Activated T-helper 1 cell treated with anti-CD3 and anti-CD28 coated beads, Interleukin-12 subunit alpha, Interleukin-12 subunit beta, Interleukin-2, Interleukin-4 antibody, amounts not matched to agents 30 ng/mL and 10 ng/mL and 1 ng/mL, durations not matched to agents 14 hours and 24 hours and 36 hours (primary cell): ENCODE measurements around the gene IGFN1. TPM values are rescaled to one million over a fixed set of nuclear protein-coding genes. Genes with fewer than 3 reads are reported as not detected.

Experiments
- DNase-seq: peaks from one replicate; pipeline ENCODE4 v3.0.0; 2021; ENCODE audit warnings: low spot score
- H3K27ac Mint-ChIP-seq: one replicate; pipeline ENCODE4 v1.8.0; 2021; ENCODE audit warnings: mild to moderate bottlenecking, mixed read lengths
- H3K27me3 Mint-ChIP-seq: one replicate; pipeline ENCODE4 v1.8.0; 2022; ENCODE audit warnings: mild to moderate bottlenecking, moderate library complexity, mixed read lengths; ENCODE audit not compliant: insufficient read depth
- H3K36me3 Mint-ChIP-seq: one replicate; pipeline ENCODE4 v1.8.0; 2021; ENCODE audit warnings: low read depth, mixed read lengths
- H3K4me1 Mint-ChIP-seq: one replicate; pipeline ENCODE4 v1.8.0; 2021; ENCODE audit warnings: low read depth, mixed read lengths
- H3K4me3 Mint-ChIP-seq: one replicate; pipeline ENCODE4 v1.8.0; 2021; ENCODE audit warnings: mild to moderate bottlenecking, moderate library complexity, mixed read lengths
- H3K9me3 Mint-ChIP-seq: one replicate; pipeline ENCODE4 v1.8.0; 2021; ENCODE audit warnings: mixed read lengths
- intact Hi-C: fragments of 100-400 bp; cut with micrococcal nuclease; formaldehyde crosslinking; loops from one replicate; pipeline ENCODE4 v1.15.1; 2024
- total RNA-seq: library from RNA; stranded (reverse); gene quantifications from 2 replicates; pipeline ENCODE4 v1.2.3, GENCODE V29; 2022

The IGFN1 gene
- total RNA-seq, 1 donor from 2014 or later, result not detected

GRCh38 chr1:201169971-201170532, 20.6 kb upstream of the IGFN1 start:
- Mint-ChIP-seq H3K27ac (no peak overlapping the region), H3K4me3 (peak overlapping the region; percentile 76), H3K27me3 (peaks cover 24% of the 10 kb centered on the region), H3K4me1 (peaks cover 6% of the 10 kb centered on the region), H3K9me3 (no peaks in the 10 kb centered on the region), H3K36me3 (no peaks in the 10 kb centered on the region)
- intact Hi-C loops, result loop anchor here (2.0 to 10.0 kb wide), 5 partner anchors 53 to 1132 kb away; partner anchors contain the start of gene KIF14
- DNase-seq, result no peak

DNA sequence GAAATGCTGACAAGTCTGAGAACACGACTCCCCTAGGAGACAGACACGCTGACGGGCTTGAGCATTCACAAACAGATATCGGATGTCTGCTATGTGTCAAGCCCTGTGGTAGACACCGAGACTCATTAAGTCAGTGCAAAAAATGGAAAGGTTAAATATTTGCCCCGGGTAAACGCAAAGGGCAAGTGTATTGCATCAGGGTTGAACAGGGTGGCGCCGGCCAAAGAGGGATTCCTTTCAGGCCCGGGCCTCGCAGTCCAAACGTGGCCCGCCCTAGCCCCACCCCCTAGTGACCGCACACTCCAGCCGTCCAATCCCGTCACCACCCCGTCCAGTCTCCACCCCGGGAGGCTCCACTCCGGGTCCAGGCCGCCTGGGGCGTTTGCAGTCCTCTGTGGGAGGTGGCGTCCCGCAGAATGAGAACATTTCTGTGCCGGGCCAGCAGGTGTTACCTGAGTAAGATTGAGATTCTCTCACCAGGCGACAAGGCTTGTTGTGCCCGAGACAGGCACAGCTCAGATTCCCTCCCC, 20.0 kb upstream of the IGFN1 start:
- intact Hi-C loops, result loop anchor here (1.0 to 10.0 kb wide), 6 partner anchors 16 to 550 kb away; partner anchors contain the start of genes KIF14, KIF21B and TMEM9
- Mint-ChIP-seq H3K4me1 (peaks cover 6% of the 10 kb centered on the region), H3K27me3 (peaks cover 21% of the 10 kb centered on the region), H3K36me3 (no peaks in the 10 kb centered on the region), H3K9me3 (no peaks in the 10 kb centered on the region), H3K4me3 (peak overlapping the region; percentile 76), H3K27ac (peak overlapping the region; percentile 65)
- peak; percentile 65 for DNase-seq

DNA sequence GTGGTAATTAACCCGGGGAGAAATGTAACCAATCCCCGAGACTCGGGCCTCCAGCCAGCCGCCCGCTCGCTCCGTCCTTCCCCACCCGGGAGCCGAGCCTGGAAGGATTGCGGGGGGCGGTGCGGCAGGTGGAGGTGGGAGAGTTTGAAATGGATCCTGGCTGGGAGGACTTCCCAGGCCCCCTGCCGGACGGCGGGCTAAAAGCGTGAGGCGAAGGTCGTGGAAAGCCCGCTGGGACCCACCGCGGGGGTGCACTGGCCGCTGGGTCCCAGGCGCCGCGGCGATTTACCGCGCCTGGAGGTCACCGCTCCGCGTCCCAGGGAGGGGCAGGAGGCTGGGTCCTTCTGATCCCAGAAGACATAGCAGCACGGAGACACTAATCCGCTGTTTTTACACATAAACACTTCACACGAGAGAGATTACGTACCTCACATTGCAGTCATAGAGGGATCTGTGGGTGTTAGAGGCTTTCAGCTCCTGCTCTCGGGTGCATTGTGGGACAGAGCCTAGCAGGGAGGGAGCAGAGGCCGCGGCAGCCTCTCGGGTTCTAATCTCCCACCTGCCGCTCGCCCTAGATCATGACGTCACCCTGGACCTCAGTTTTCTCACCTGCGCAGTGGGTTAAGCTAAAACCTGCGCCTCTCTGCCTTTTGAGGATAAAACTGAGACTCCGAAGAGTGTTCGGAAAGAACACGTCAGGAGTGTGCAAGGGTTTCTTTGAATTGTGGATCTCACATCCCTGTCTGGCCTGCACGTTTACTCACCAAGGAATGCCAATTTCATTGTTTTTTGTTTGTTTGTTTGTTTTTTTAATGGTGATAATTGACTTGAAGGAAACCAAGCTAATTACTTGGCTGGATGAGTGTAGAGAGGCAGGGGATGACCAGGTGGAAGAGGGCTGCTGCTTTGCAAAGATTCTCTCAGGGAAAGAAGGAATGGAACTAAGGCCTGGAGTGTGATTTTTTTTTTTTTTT, 19.3 kb upstream of the IGFN1 start:
- peaks cover 17% of the 10 kb centered on the region for H3K27me3 Mint-ChIP-seq
- peak overlapping the region; percentile 65 for H3K27ac Mint-ChIP-seq
- H3K4me1 Mint-ChIP-seq, result peaks cover 6% of the 10 kb centered on the region
- peak overlapping the region; percentile 76 for H3K4me3 Mint-ChIP-seq
- no peaks in the 10 kb centered on the region for H3K9me3 Mint-ChIP-seq
- no peaks in the 10 kb centered on the region for H3K36me3 Mint-ChIP-seq
- DNase-seq, result peak; percentile 9
- intact Hi-C loops, result loop anchor here (1.0 to 10.0 kb wide), 6 partner anchors 17 to 551 kb away; partner anchors contain the start of genes KIF14, KIF21B and TMEM9

DNA sequence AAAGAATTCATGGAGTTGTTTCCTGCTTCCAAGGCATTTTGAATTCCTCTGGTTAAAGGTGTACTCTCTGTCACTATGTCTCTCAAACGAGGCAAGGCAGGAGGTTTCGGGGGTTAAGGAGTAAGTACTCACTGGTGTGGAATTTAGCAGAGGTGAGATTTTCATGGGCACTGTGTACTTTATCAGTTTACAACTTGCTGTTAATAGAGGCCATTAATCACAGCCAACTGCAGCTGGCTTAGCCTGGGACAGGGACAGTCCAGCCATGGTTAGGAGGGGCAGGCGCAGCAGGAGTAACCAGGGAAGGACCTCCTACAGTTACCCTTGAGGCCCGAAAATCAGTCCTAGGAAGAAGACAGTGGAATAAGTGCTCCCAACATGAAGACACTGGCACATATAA, 18.3 kb upstream of the IGFN1 start:
- intact Hi-C loops, result loop anchor here (10.0 kb wide), 1 partner anchor 262 kb away; no protein-coding TSS in a partner anchor
- Mint-ChIP-seq H3K4me1 (peaks cover 6% of the 10 kb centered on the region), H3K27me3 (peaks cover 17% of the 10 kb centered on the region), H3K27ac (no peak overlapping the region), H3K9me3 (no peaks in the 10 kb centered on the region), H3K36me3 (no peaks in the 10 kb centered on the region), H3K4me3 (no peak overlapping the region)
- DNase-seq, result no peak

DNA sequence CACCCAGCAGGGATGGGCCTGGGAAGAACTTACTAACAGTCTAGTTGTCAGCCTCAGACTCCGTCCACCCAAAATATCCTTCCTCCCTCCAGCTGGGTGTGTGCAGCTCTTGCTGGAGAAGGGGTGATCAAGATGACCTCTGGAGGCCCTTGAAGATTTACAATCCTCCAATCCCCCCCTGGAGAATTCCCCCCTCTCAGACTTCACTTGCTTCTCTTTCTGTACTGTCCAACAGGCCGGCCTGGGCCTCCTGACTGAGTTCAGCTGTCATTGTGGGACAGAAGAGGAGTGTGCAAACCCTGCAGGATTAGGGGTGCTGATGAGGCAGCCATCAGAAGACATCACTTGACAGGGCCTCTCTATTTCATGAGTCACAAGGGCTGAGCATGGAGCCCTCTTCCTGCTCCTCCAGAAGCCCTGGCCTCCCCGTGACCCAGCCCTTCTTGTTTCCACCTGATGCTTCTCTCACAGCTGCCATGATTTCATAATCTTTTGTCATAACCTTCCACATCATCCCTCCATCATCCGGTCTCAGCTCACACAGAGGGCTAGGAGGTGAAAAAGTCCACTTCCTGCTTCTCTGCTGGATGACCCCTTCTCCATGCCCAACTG, 17.5 kb upstream of the IGFN1 start:
- Mint-ChIP-seq H3K4me3 (no peak overlapping the region), H3K9me3 (no peaks in the 10 kb centered on the region), H3K27me3 (peaks cover 17% of the 10 kb centered on the region), H3K36me3 (no peaks in the 10 kb centered on the region), H3K27ac (no peak overlapping the region), H3K4me1 (peaks cover 6% of the 10 kb centered on the region)
- intact Hi-C loops, result loop anchor here (10.0 kb wide), 1 partner anchor 262 kb away; no protein-coding TSS in a partner anchor
- no peak for DNase-seq

DNA sequence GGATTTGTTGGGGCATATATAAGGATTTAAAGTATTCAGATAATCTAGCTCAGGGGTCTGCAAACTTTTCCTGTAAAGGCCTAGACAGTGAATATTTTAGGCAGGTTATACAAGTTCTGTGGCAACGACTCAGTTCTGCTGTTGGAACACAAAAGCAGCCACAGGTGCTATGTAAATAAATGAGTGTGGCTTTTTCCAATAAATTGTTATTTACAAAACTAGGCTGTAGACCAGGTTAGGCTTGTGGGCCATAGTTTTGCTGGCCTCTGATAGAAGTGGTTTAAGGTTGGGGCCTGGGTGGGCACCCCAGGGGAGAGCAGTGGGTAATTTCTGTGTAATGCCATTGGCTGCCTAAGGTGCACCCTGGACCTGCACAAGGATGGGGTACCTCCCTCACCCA, 16.9 kb upstream of the IGFN1 start:
- Mint-ChIP-seq H3K9me3 (no peaks in the 10 kb centered on the region), H3K27me3 (peaks cover 17% of the 10 kb centered on the region), H3K36me3 (no peaks in the 10 kb centered on the region), H3K4me1 (peaks cover 6% of the 10 kb centered on the region), H3K4me3 (no peak overlapping the region), H3K27ac (no peak overlapping the region)
- DNase-seq, result no peak
- intact Hi-C loops, result loop anchor here (10.0 kb wide), 1 partner anchor 261 kb away; no protein-coding TSS in a partner anchor

DNA sequence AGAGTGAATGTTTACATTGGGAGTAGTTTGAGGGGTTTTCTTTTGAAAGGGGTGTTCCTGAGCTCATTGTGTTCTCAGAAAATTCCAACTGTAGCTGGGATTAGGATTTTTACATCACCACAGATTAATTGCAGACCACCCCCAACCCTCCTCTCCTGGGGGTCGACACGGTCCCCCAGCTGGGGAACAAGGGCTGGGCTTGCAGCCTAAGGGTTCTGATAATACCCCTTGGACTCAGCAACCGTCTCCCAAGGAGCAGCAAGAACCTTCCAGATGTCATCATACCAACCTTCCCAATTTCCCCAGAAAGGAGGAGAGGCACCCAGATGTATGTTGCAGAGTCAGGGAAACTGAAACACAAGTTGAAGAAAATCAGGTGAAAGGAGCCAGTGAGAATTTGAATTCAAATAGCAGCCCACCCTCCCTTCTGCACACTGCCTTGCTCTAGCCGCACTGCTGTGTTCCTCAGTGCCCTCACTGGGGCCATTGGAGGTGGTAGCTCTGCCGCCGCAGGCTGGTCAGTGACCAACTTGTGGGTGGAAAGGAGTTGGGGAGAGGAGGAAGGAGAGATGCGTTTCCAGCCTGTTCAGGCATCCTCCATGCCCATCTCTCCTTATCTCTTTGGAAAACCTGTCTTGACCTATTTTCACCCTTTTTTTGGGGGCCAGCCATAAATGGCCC, 14.7 kb upstream of the IGFN1 start:
- Mint-ChIP-seq H3K4me1 (peaks cover 6% of the 10 kb centered on the region), H3K4me3 (no peak overlapping the region), H3K27me3 (peaks cover 16% of the 10 kb centered on the region), H3K9me3 (no peaks in the 10 kb centered on the region), H3K27ac (no peak overlapping the region), H3K36me3 (no peaks in the 10 kb centered on the region)
- DNase-seq, result no peak
- intact Hi-C loops, result loop anchor here (10.0 kb wide), 1 partner anchor 259 kb away; no protein-coding TSS in a partner anchor

GRCh38 chr1:201176940-201177339, 13.7 kb upstream of the IGFN1 start:
- Mint-ChIP-seq H3K27ac (no peak overlapping the region), H3K9me3 (no peaks in the 10 kb centered on the region)

DNA sequence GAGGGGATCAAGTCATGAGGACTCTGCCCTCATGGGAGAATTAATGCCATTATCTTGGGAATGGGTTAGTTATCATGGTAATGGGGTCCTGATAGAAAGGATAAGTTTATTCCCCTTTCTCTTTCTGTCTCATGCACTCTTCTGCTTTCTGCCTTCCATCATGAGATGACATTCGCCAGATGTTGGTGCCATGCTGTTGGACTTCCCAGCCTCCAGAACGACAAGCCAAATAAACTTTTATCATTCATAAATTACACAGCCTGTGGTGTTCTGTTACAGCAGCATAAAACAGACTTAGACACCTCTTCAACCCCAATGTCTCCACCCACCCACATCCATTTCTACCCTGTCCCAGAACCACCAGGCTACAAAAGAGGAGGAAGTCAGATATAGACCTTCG, 11.9 kb upstream of the IGFN1 start:
- intact Hi-C loops, result loop anchor here (10.0 kb wide), 1 partner anchor 256 kb away; no protein-coding TSS in a partner anchor
- Mint-ChIP-seq H3K9me3 (no peaks in the 10 kb centered on the region), H3K4me3 (no peak overlapping the region), H3K27ac (no peak overlapping the region), H3K4me1 (no peaks in the 10 kb centered on the region), H3K36me3 (no peaks in the 10 kb centered on the region), H3K27me3 (peaks cover 19% of the 10 kb centered on the region)
- DNase-seq, result no peak

More at GRCh38 chr1:201176940-201177339, 13.7 kb upstream of the IGFN1 start:
- intact Hi-C loops, result loop anchor here (10.0 kb wide), 1 partner anchor 258 kb away; no protein-coding TSS in a partner anchor
- no peak overlapping the region for H3K4me3 Mint-ChIP-seq
- H3K4me1 Mint-ChIP-seq, result no peaks in the 10 kb centered on the region
- peaks cover 15% of the 10 kb centered on the region for H3K27me3 Mint-ChIP-seq
- H3K36me3 Mint-ChIP-seq, result no peaks in the 10 kb centered on the region
- no peak for DNase-seq

DNA sequence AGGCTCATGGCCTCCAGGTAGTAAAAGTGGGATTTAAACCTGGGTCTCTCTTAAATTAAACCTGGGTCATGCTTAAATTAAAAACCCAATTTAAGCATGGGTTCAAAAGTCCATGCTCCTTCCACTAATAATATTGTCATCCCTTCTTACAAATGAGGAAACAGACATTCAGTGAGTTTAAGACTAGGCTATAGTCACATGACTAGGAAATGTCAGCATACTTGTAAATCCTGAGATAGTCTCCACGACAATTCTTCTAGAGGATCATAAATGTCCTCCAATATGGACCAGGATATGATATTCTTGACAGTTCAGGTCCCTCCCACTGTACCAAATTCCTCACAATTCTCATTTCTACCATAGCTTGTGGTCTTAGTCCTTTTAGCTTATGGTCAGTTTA, 10.5 kb upstream of the IGFN1 start:
- DNase-seq, result no peak
- peaks cover 21% of the 10 kb centered on the region for H3K27me3 Mint-ChIP-seq
- no peak overlapping the region for H3K27ac Mint-ChIP-seq
- no peaks in the 10 kb centered on the region for H3K9me3 Mint-ChIP-seq
- H3K4me1 Mint-ChIP-seq, result no peaks in the 10 kb centered on the region
- H3K4me3 Mint-ChIP-seq, result no peak overlapping the region
- intact Hi-C loops, result no loop called here
- H3K36me3 Mint-ChIP-seq, result no peaks in the 10 kb centered on the region

DNA sequence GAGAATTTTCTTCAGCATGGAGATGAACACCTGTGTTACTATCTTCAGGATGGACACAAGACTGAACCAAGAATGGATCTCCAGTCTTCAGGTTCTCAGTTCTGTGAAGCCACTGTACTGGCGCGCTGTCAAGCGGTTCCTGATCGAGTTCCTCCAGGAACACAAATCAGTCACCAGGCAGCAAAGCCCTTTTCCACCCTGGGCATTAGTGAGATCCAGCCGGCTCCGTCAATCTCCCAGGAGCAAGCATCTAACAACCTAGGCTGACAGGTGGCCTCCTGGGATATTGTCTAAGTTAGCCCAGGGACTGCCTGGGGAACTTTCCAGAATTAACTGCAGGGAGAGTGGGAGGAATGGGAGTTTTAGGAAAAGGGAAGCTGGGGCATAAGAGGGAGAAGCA, 9.7 kb upstream of the IGFN1 start:
- Mint-ChIP-seq H3K27ac (no peak overlapping the region), H3K4me1 (no peaks in the 10 kb centered on the region), H3K4me3 (no peak overlapping the region), H3K27me3 (peaks cover 21% of the 10 kb centered on the region), H3K9me3 (no peaks in the 10 kb centered on the region), H3K36me3 (no peaks in the 10 kb centered on the region)
- intact Hi-C loops, result no loop called here
- DNase-seq, result no peak

DNA sequence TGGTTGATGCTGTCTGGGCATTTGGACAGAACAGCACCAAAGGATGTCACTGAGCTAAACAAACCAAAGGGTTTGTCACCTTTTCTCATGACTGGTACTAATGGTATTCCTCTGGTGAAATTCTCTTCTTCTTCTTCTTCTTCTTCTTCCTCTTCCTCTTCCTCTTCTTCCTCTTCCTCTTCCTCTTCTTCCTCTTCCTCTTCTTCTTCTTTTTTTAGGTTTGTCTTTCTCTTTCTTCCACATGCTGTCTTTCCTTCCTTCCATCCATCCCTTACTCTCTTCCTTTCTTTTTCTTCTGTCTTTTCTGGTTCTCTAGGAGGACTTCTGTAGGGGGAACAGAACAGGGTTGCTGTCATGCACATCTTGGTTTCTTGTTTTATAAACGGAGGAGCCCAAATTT, 9.3 kb upstream of the IGFN1 start:
- Mint-ChIP-seq H3K36me3 (no peaks in the 10 kb centered on the region), H3K27me3 (peaks cover 21% of the 10 kb centered on the region), H3K4me3 (no peak overlapping the region), H3K27ac (no peak overlapping the region), H3K4me1 (no peaks in the 10 kb centered on the region), H3K9me3 (no peaks in the 10 kb centered on the region)
- no peak for DNase-seq
- intact Hi-C loops, result no loop called here
